GM12878 (cell line): Measurements from ENCODE around the gene USP35. TPM values are rescaled to one million over a fixed set of nuclear protein-coding genes. Genes with fewer than 3 reads are reported as not detected.

Experiments used
- ATAC-seq: fragments of 200-7000 bp; cut with Tn5 transposase; 3 replicates; pipeline ENCODE4 v1.9.1; 2020; ENCODE audit warnings: mild to moderate bottlenecking, moderate library complexity
- BruUV-seq: library from RNA; stranded (reverse); fragments of 400-500 nt; replicated peaks from 2 replicates; lab custom pipeline; 2021; lab: Mats Ljungman, UMichigan
- CTCF ChIA-PET: fragments of 300-600 bp; sonication (Branson Sonifier 250); formaldehyde crosslinking; extraction: SDS; loops from one replicate; lab custom pipeline; 2021; ENCODE audit warnings: inconsistent platforms; lab: Yijun Ruan, JAX
- POLR2A ChIA-PET: fragments of 350-600 bp; formaldehyde crosslinking; extraction: SDS; loops from one replicate; lab custom pipeline; 2021; ENCODE audit warnings: inconsistent platforms; lab: Charles Lee
- RAD21 ChIA-PET: fragments of 300-600 bp; sonication (Branson Sonifier 250); formaldehyde crosslinking; loops from one replicate; lab custom pipeline; 2023; ENCODE audit warnings: antibody characterized with exemption; ENCODE audit not compliant: unreplicated experiment; lab: Charles Lee
- SMC1A ChIA-PET: fragments of 300-600 bp; sonication (Branson Sonifier 250); formaldehyde crosslinking; loops from one replicate; lab custom pipeline; 2023; ENCODE audit not compliant: unreplicated experiment, uncharacterized antibody; lab: Charles Lee
- DNase-seq: peaks from one replicate; pipeline ENCODE4 v3.0.0-alpha.2; 2011; ENCODE audit warnings: low read depth, low spot score
- FAIRE-seq: peaks from 3 replicates; lab custom pipeline; 2011; peaks lifted over from hg19 to GRCh38; lab: Jason Lieb, UNC
- H2AFZ ChIP-seq: 2 replicates; pipeline ENCODE4 v1.6.0; 2011; ENCODE audit warnings: low read depth, low read length, control low read depth; ENCODE audit not compliant: control insufficient read depth
- H3K27ac ChIP-seq: 2 replicates; pipeline ENCODE4 v1.5.1; 2011; ENCODE audit warnings: control low read depth; ENCODE audit not compliant: control insufficient read depth, insufficient read depth
- H3K27me3 ChIP-seq, 2 experiments: replicated peaks in 1 of 2; 2 replicates each; pipeline versions ENCODE4 v1.6.0 to v1.6.1; 2011; ENCODE audit warnings: low read length in 1 of 2; ENCODE audit not compliant: control insufficient read depth in 2 of 2, insufficient read depth in 2 of 2
- H3K36me3 ChIP-seq, 2 experiments: 2 replicates each; pipeline ENCODE4 v1.5.1; 2011; ENCODE audit warnings: low read length in 1 of 2; ENCODE audit not compliant: control insufficient read depth in 2 of 2, insufficient read depth in 2 of 2
- H3K4me1 ChIP-seq: 2 replicates; pipeline ENCODE4 v1.6.1; 2011; ENCODE audit warnings: mild to moderate bottlenecking, low read length, moderate library complexity, mixed read lengths; ENCODE audit not compliant: control insufficient read depth, insufficient read depth
- H3K4me2 ChIP-seq: 2 replicates; pipeline ENCODE4 v1.6.0; 2011; ENCODE audit warnings: control low read depth; ENCODE audit not compliant: control insufficient read depth, insufficient read depth
- H3K4me3 ChIP-seq: fragments of 200-600 bp; sonication (generic); 2 replicates; pipeline ENCODE4 v1.5.1; 2016
- H3K79me2 ChIP-seq: 2 replicates; pipeline ENCODE4 v1.6.0; 2011; ENCODE audit warnings: low read length; ENCODE audit not compliant: control insufficient read depth, insufficient read depth
- H3K9ac ChIP-seq: 2 replicates; pipeline ENCODE4 v1.8.0; 2011; ENCODE audit warnings: low read length, control low read depth, mixed read lengths; ENCODE audit not compliant: control insufficient read depth, insufficient read depth
- H3K9me3 ChIP-seq: replicated peaks from 3 replicates; pipeline ENCODE4 v1.5.1; 2011; ENCODE audit warnings: mild to moderate bottlenecking, low read length; ENCODE audit not compliant: control insufficient read depth, insufficient read depth
- H4K20me1 ChIP-seq: 2 replicates; pipeline ENCODE4 v1.6.0; 2011; ENCODE audit not compliant: control insufficient read depth, insufficient read depth
- CEBPB ChIP-seq, 2 experiments: fragments of 150-350 bp in 1 of 2; IDR thresholded peaks; 2 replicates each; pipeline ENCODE4 v1.6.1; 2012 to 2014; ENCODE audit warnings: low read depth in 2 of 2, low read length in 2 of 2, borderline replicate concordance in 1 of 2, inconsistent platforms in 1 of 2
- CREM ChIP-seq: IDR thresholded peaks from 2 replicates; pipeline ENCODE4 v1.6.1; 2014; ENCODE audit warnings: antibody characterized with exemption, low read depth
- EED ChIP-seq: sonication (generic); IDR thresholded peaks from 2 replicates; pipeline ENCODE4 v1.6.1; 2016; ENCODE audit warnings: antibody characterized with exemption, low read depth
- FOS ChIP-seq: IDR thresholded peaks from 3 replicates; pipeline ENCODE4 v1.6.1; 2011; ENCODE audit warnings: borderline replicate concordance; ENCODE audit not compliant: insufficient read length; ENCODE audit errors: extremely low read depth
- IRF3 ChIP-seq: fragments of 450-650 bp; IDR thresholded peaks from 2 replicates; pipeline ENCODE4 v1.6.1; 2014; ENCODE audit warnings: mild to moderate bottlenecking
- MLLT1 ChIP-seq: fragments of 450-650 bp; IDR thresholded peaks from 2 replicates; pipeline ENCODE4 v1.6.1; 2016; ENCODE audit warnings: mild to moderate bottlenecking
- NBN ChIP-seq: fragments of 450-650 bp; IDR thresholded peaks from 2 replicates; pipeline ENCODE4 v1.6.1; 2016
- NR2C2 ChIP-seq: IDR thresholded peaks from 2 replicates; pipeline ENCODE4 v1.6.1; 2011; ENCODE audit warnings: borderline replicate concordance, low read depth; ENCODE audit not compliant: control insufficient read depth, insufficient read length
- PML ChIP-seq: IDR thresholded peaks from 2 replicates; pipeline ENCODE4 v1.6.1; 2012; ENCODE audit warnings: low read length, inconsistent platforms
- RCOR1 ChIP-seq: conservative IDR thresholded peaks from 2 replicates; pipeline ENCODE4 v1.6.1; 2012; ENCODE audit warnings: low read depth, low read length, improper control_type of control experiment
- REST ChIP-seq: IDR thresholded peaks from 2 replicates; pipeline ENCODE4 v1.6.1; 2012; ENCODE audit warnings: mild to moderate bottlenecking, low read depth, low read length
- SIN3A ChIP-seq: IDR thresholded peaks from 2 replicates; pipeline ENCODE4 v1.6.1; 2012; ENCODE audit warnings: low read depth, low read length, improper control_type of control experiment
- SKIL ChIP-seq: fragments of 450-650 bp; IDR thresholded peaks from 2 replicates; pipeline ENCODE4 v1.6.1; 2017; ENCODE audit warnings: mild to moderate bottlenecking, low read depth, inconsistent platforms; ENCODE audit not compliant: poor library complexity, severe bottlenecking
- SPI1 ChIP-seq: IDR thresholded peaks from 2 replicates; pipeline ENCODE4 v1.6.1; 2011; ENCODE audit warnings: low read depth, mild to moderate bottlenecking, low read length, moderate library complexity, borderline replicate concordance; ENCODE audit not compliant: insufficient read depth
- SREBF2 ChIP-seq: IDR thresholded peaks from 2 replicates; pipeline ENCODE4 v1.6.1; 2012; ENCODE audit warnings: mild to moderate bottlenecking, low read length
- WGBS: methylation state at CpG from one replicate; pipeline ENCODE4 v1.1.6; 2016; ENCODE audit warnings: low lambda C conversion rate; ENCODE audit not compliant: insufficient replicate concordance, insufficient coverage; ENCODE audit errors: missing lambda C conversion rate; 5-methylcytosine and 5-hydroxymethylcytosine counted together
- in situ Hi-C: fragments of 300-500 bp; cut with MboI; formaldehyde crosslinking; loops from 9 replicates; pipeline ENCODE4 v1.14.3; 2018; ENCODE audit warnings: mixed read lengths
- intact Hi-C: fragments of 100-400 bp; cut with micrococcal nuclease; formaldehyde crosslinking; loops from one replicate; pipeline ENCODE4 v1.14.2; 2022; ENCODE audit not compliant: unreplicated experiment
- polyA plus RNA-seq, 11 experiments: library from polyadenylated mRNA; depleted of rRNA in 4 of 11; unstranded in 6 of 11; stranded (reverse) in 5 of 11; fragments of >200 nt; fragmentation: Nextera tagmentation in 4 of 11; fragmentation: Illumina TruSeq in 1 of 11; extraction: Ambion mirVana in 4 of 11; extraction: Trizol in 1 of 11; gene quantifications; 1 replicate in 1 of 11; 2 replicates in 10 of 11; pipeline versions ENCODE4 v1.2.1 to v1.2.3, GENCODE V29; 2011 to 2016; ENCODE audit warnings: inconsistent platforms in 2 of 11, missing spikeins in 2 of 11, low read depth in 1 of 11
- total RNA-seq, 4 experiments: library from RNA; depleted of rRNA in 3 of 4; stranded (reverse); fragments of >200 nt in 3 of 4; fragmentation: Illumina TruSeq in 1 of 4; extraction: Trizol in 1 of 4; gene quantifications; 2 replicates each; pipeline versions ENCODE4 v1.2.1 to v1.2.3, GENCODE V29; 2013 to 2021

Gene USP35
- total and polyA plus RNA-seq, 10 of the 15 experiments (the other 5 are each of a cell fraction or from before 2014, with no cell fraction given) = 0.13 to 6.4 (median 3.1) TPM; not detected in 1

- ChIA-PET RAD21 (interaction anchor here (0.6 to 0.7 kb wide), 2 partner anchors 21 to 51 kb away, joined by 3 read pairs; no protein-coding TSS in a partner anchor), CTCF (interaction anchor here (0.9 to 1.0 kb wide), 2 partner anchors 22 to 34 kb away, joined by 3 read pairs; no protein-coding TSS in a partner anchor), SMC1A (interaction anchor here (1.7 kb wide), 2 partner anchors 9 to 13 kb away, joined by 4 to 6 read pairs; no protein-coding TSS in a partner anchor), POLR2A (interaction anchor here (1.0 kb wide), 1 partner anchor 358 kb away, joined by 4 read pairs; no protein-coding TSS in a partner anchor)
- Histone ChIP-seq H4K20me1 (no peaks in the 10 kb centered on the region), H3K36me3 (no peaks in the 10 kb centered on the region), H3K27ac (no peak overlapping the region), H2AFZ (no peak overlapping the region), H3K9ac (no peak overlapping the region), H3K79me2 (no peaks in the 10 kb centered on the region), H3K4me1 (peaks cover 12% of the 10 kb centered on the region), H3K4me3 (no peak overlapping the region), H3K9me3 (no peaks in the 10 kb centered on the region; the same call in 2 of the 3 replicates), H3K4me2 (no peak overlapping the region), H3K27me3 (no peaks in the 10 kb centered on the region)
- ATAC-seq (no peak), FAIRE-seq (no peak), DNase-seq (no peak)
- in situ Hi-C loops = no loop called here
- BruUV-seq = no TSS peak
- intact Hi-C loops = no loop called here
- 88% methylated on average over 8 of the region's 8 CpGs for WGBS
- TF ChIP-seq CREM (no peak), REST (no peak), FOS (no peak), CEBPB (IDR thresholded peaks at IDR 0.05; ENCODE audit: borderline replicate concordance in 1 of 2, low read depth in 2 of 2, low read length in 2 of 2) (no peak), IRF3 (no peak), SPI1 (no peak), SKIL (no peak), NR2C2 (no peak), RCOR1 (no peak), SREBF2 (no peak), EED (no peak), PML (no peak), NBN (no peak), MLLT1 (no peak), SIN3A (no peak)
Measured at GRCh38 chr11:78193806-78194205, 5.1 kb downstream of the USP35 start.
